ENCODE data around the gene FAM120AOS. TPM values are rescaled to one million over a fixed set of nuclear protein-coding genes. Genes with fewer than 3 reads are reported as not detected.

FAM120AOS gene
- total RNA-seq, 4 donors from 2014 or later: 53.2 to 76.3 (median 63.5) TPM

GRCh38 chr9:93476924-93477323, 23.5 kb upstream of the FAM120AOS start:
- TF ChIP-seq CTCF (IDR thresholded peaks at IDR 0.05; ENCODE audit: low read depth): no peak

GRCh38 chr9:93475856-93476255, 22.5 kb upstream of the FAM120AOS start:
- TF ChIP-seq CTCF (IDR thresholded peaks at IDR 0.05; ENCODE audit: low read depth): no peak

- TF ChIP-seq CTCF (IDR thresholded peaks at IDR 0.05; ENCODE audit: low read depth): no peak
Observed at GRCh38 chr9:93475108-93475507, 21.7 kb upstream of the FAM120AOS start.

- TF ChIP-seq CTCF (IDR thresholded peaks at IDR 0.05; ENCODE audit: low read depth): no peak
Observed at GRCh38 chr9:93473411-93473810, 20.0 kb upstream of the FAM120AOS start.

- TF ChIP-seq CTCF (IDR thresholded peaks at IDR 0.05; ENCODE audit: low read depth): no peak
Observed at GRCh38 chr9:93471124-93471523, 17.7 kb upstream of the FAM120AOS start.

- TF ChIP-seq CTCF (IDR thresholded peaks at IDR 0.05; ENCODE audit: low read depth): no peak
Observed at GRCh38 chr9:93470391-93470790, 17.0 kb upstream of the FAM120AOS start.

- no peak for TF ChIP-seq CTCF (IDR thresholded peaks at IDR 0.05; ENCODE audit: low read depth)
Observed at GRCh38 chr9:93468763-93469456, 15.5 kb upstream of the FAM120AOS start.

Data from subcutaneous adipose tissue (tissue), 4 donors.